ENCODE measurements around the gene DCDC2C. TPM values are rescaled to one million over a fixed set of nuclear protein-coding genes. Genes with fewer than 3 reads are reported as not detected.

DCDC2C gene
- total and polyA plus RNA-seq, 9 of the 15 experiments (the other 6 are each of a cell fraction or from before 2014, with no cell fraction given): not detected

DNA sequence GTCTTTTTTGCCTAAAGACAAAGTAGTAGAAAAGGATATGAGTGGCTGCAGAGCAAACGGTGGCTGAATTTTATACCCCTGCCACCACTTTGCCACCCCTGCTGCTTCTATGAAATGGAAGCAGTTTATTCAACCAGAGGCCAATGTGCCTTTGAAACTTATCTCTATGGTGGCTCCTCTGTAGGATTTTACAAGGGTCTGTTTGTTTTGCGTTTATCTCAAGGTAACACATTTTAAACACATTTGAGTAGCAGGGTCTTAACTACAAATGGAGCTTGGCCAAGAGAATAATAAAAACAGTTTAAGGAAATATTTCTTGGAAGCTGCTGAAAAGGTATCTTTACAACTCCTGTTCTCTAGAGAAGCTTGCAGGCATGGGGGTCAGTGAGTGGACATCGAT is 39.3 kb upstream of the DCDC2C start (continued):
- TF ChIP-seq MAFG (tag; conservative IDR thresholded peaks at IDR 0.05) (no peak), ZNF445 (CRISPR knock-in tag; IDR thresholded peaks at IDR 0.05; ENCODE audit: low read depth) (no peak), FOXA3 (CRISPR knock-in tag; conservative IDR thresholded peaks at IDR 0.05 in 1 of 2, IDR thresholded peaks at IDR 0.05 in 1 of 2) (peak in 1 of 2 experiments; percentile 48; a peak in 1 of 4 replicates), SRSF7 (optimal IDR thresholded peaks at IDR 0.05; ENCODE audit: low read depth, low read length) (no peak), ZNF584 (CRISPR knock-in tag; IDR thresholded peaks at IDR 0.05; ENCODE audit: low read depth) (no peak), PPARD (CRISPR knock-in tag; IDR thresholded peaks at IDR 0.05) (no peak), ELF1 (tag; IDR thresholded peaks at IDR 0.05) (no peak), TAL1 (IDR thresholded peaks at IDR 0.05) (peak; percentile 46), ZNF695 (CRISPR knock-in tag; IDR thresholded peaks at IDR 0.05) (no peak), SP1 (CRISPR knock-in tag; IDR thresholded peaks at IDR 0.05) (no peak)
- TF ChIP-seq, protein P1, sequence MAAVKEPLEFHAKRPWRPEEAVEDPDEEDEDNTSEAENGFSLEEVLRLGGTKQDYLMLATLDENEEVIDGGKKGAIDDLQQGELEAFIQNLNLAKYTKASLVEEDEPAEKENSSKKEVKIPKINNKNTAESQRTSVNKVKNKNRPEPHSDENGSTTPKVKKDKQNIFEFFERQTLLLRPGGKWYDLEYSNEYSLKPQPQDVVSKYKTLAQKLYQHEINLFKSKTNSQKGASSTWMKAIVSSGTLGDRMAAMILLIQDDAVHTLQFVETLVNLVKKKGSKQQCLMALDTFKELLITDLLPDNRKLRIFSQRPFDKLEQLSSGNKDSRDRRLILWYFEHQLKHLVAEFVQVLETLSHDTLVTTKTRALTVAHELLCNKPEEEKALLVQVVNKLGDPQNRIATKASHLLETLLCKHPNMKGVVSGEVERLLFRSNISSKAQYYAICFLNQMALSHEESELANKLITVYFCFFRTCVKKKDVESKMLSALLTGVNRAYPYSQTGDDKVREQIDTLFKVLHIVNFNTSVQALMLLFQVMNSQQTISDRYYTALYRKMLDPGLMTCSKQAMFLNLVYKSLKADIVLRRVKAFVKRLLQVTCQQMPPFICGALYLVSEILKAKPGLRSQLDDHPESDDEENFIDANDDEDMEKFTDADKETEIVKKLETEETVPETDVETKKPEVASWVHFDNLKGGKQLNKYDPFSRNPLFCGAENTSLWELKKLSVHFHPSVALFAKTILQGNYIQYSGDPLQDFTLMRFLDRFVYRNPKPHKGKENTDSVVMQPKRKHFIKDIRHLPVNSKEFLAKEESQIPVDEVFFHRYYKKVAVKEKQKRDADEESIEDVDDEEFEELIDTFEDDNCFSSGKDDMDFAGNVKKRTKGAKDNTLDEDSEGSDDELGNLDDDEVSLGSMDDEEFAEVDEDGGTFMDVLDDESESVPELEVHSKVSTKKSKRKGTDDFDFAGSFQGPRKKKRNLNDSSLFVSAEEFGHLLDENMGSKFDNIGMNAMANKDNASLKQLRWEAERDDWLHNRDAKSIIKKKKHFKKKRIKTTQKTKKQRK (IDR thresholded peaks at IDR 0.05; ENCODE audit: borderline replicate concordance, low read depth, low read length): no peak
- TF ChIP-seq, protein P2, sequence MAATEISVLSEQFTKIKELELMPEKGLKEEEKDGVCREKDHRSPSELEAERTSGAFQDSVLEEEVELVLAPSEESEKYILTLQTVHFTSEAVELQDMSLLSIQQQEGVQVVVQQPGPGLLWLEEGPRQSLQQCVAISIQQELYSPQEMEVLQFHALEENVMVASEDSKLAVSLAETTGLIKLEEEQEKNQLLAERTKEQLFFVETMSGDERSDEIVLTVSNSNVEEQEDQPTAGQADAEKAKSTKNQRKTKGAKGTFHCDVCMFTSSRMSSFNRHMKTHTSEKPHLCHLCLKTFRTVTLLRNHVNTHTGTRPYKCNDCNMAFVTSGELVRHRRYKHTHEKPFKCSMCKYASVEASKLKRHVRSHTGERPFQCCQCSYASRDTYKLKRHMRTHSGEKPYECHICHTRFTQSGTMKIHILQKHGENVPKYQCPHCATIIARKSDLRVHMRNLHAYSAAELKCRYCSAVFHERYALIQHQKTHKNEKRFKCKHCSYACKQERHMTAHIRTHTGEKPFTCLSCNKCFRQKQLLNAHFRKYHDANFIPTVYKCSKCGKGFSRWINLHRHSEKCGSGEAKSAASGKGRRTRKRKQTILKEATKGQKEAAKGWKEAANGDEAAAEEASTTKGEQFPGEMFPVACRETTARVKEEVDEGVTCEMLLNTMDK (IDR thresholded peaks at IDR 0.05; ENCODE audit: borderline replicate concordance, insufficient read depth, low read depth, low read length, poor library complexity, severe bottlenecking): no peak
- TF ChIP-seq, protein P3, sequence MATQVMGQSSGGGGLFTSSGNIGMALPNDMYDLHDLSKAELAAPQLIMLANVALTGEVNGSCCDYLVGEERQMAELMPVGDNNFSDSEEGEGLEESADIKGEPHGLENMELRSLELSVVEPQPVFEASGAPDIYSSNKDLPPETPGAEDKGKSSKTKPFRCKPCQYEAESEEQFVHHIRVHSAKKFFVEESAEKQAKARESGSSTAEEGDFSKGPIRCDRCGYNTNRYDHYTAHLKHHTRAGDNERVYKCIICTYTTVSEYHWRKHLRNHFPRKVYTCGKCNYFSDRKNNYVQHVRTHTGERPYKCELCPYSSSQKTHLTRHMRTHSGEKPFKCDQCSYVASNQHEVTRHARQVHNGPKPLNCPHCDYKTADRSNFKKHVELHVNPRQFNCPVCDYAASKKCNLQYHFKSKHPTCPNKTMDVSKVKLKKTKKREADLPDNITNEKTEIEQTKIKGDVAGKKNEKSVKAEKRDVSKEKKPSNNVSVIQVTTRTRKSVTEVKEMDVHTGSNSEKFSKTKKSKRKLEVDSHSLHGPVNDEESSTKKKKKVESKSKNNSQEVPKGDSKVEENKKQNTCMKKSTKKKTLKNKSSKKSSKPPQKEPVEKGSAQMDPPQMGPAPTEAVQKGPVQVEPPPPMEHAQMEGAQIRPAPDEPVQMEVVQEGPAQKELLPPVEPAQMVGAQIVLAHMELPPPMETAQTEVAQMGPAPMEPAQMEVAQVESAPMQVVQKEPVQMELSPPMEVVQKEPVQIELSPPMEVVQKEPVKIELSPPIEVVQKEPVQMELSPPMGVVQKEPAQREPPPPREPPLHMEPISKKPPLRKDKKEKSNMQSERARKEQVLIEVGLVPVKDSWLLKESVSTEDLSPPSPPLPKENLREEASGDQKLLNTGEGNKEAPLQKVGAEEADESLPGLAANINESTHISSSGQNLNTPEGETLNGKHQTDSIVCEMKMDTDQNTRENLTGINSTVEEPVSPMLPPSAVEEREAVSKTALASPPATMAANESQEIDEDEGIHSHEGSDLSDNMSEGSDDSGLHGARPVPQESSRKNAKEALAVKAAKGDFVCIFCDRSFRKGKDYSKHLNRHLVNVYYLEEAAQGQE (IDR thresholded peaks at IDR 0.05; ENCODE audit: borderline replicate concordance): no peak
- TF ChIP-seq, protein P3 (CRISPR knock-in tag; IDR thresholded peaks at IDR 0.05; ENCODE audit: low read depth): no peak
